Measurements from ENCODE around the gene ZBTB11.
"Not testable (repeated sequence)": the region's sequence is repeated elsewhere in the genome, so short reads cannot be mapped to it uniquely, and the experiment has no call there.

Gene ZBTB11

GRCh38 chr3:101615525-101615924 is 61.4 kb downstream of the ZBTB11 start:
- Histone ChIP-seq H3K9ac (ENCODE audit: low read length in 2 of 2) (no peak overlapping the region), H3K4me1 (ENCODE audit: control insufficient read depth, insufficient read depth, low read length) (no peaks in the 10 kb centered on the region), H3K9me3 (ENCODE audit: control insufficient read depth in 2 of 2, low read length in 2 of 2) (no peaks in the 10 kb centered on the region), H3K4me3 (ENCODE audit: low read length in 2 of 2) (no peak overlapping the region), H3K27ac (ENCODE audit: low read length) (no peak overlapping the region), H3K27me3 (ENCODE audit: control insufficient read depth in 1 of 2, insufficient read depth in 2 of 2, low read length in 2 of 2) (no peaks in the 10 kb centered on the region), H3K36me3 (ENCODE audit: control insufficient read depth in 2 of 2, insufficient read depth in 2 of 2, low read length in 2 of 2) (no peaks in the 10 kb centered on the region)

GRCh38 chr3:101613014-101613413 is 63.9 kb downstream of the ZBTB11 start:
- H3K27me3 ChIP-seq (ENCODE audit: control insufficient read depth in 1 of 2, insufficient read depth in 2 of 2, low read length in 2 of 2); H3K4me1 ChIP-seq (ENCODE audit: control insufficient read depth, insufficient read depth, low read length); H3K36me3 ChIP-seq (ENCODE audit: control insufficient read depth in 2 of 2, insufficient read depth in 2 of 2, low read length in 2 of 2); H3K4me3 ChIP-seq (ENCODE audit: low read length in 2 of 2); H3K9me3 ChIP-seq (ENCODE audit: control insufficient read depth in 2 of 2, low read length in 2 of 2); H3K9ac ChIP-seq (ENCODE audit: low read length in 2 of 2); H3K27ac ChIP-seq (ENCODE audit: low read length): not testable (repeated sequence)

GRCh38 chr3:101611023-101611422 is 65.9 kb downstream of the ZBTB11 start:
- no peaks in the 10 kb centered on the region for H3K9me3 ChIP-seq (ENCODE audit: control insufficient read depth in 2 of 2, low read length in 2 of 2)
- H3K36me3 ChIP-seq (ENCODE audit: control insufficient read depth in 2 of 2, insufficient read depth in 2 of 2, low read length in 2 of 2) = no peaks in the 10 kb centered on the region
- H3K9ac ChIP-seq (ENCODE audit: low read length in 2 of 2) = no peak overlapping the region
- H3K4me1 ChIP-seq (ENCODE audit: control insufficient read depth, insufficient read depth, low read length) = no peaks in the 10 kb centered on the region
- no peak overlapping the region for H3K27ac ChIP-seq (ENCODE audit: low read length)
- H3K27me3 ChIP-seq (ENCODE audit: control insufficient read depth in 1 of 2, insufficient read depth in 2 of 2, low read length in 2 of 2) = no peaks in the 10 kb centered on the region
- H3K4me3 ChIP-seq (ENCODE audit: low read length in 2 of 2) = no peak overlapping the region

GRCh38 chr3:101605398-101605797 is 71.5 kb downstream of the ZBTB11 start:
- H3K4me3 ChIP-seq (ENCODE audit: low read length in 2 of 2); H3K27me3 ChIP-seq (ENCODE audit: control insufficient read depth in 1 of 2, insufficient read depth in 2 of 2, low read length in 2 of 2); H3K9ac ChIP-seq (ENCODE audit: low read length in 2 of 2); H3K4me1 ChIP-seq (ENCODE audit: control insufficient read depth, insufficient read depth, low read length); H3K9me3 ChIP-seq (ENCODE audit: control insufficient read depth in 2 of 2, low read length in 2 of 2); H3K27ac ChIP-seq (ENCODE audit: low read length); H3K36me3 ChIP-seq (ENCODE audit: control insufficient read depth in 2 of 2, insufficient read depth in 2 of 2, low read length in 2 of 2): not testable (repeated sequence)

- Histone ChIP-seq H3K4me1 (ENCODE audit: control insufficient read depth, insufficient read depth, low read length) (no peaks in the 10 kb centered on the region), H3K27ac (ENCODE audit: low read length) (no peak overlapping the region), H3K9me3 (ENCODE audit: control insufficient read depth in 2 of 2, low read length in 2 of 2) (no peaks in the 10 kb centered on the region), H3K9ac (ENCODE audit: low read length in 2 of 2) (no peak overlapping the region), H3K4me3 (ENCODE audit: low read length in 2 of 2) (no peak overlapping the region), H3K36me3 (ENCODE audit: control insufficient read depth in 2 of 2, insufficient read depth in 2 of 2, low read length in 2 of 2) (peaks cover 0 to 3% of the 10 kb centered on the region in 2 donors), H3K27me3 (ENCODE audit: control insufficient read depth in 1 of 2, insufficient read depth in 2 of 2, low read length in 2 of 2) (no peaks in the 10 kb centered on the region)
These were observed 73.7 kb downstream of the ZBTB11 start for GRCh38 chr3:101603184-101603583.

- no peak overlapping the region for H3K4me3 ChIP-seq (ENCODE audit: low read length in 2 of 2)
- no peak overlapping the region for H3K9ac ChIP-seq (ENCODE audit: low read length in 2 of 2)
- peaks cover 0 to 3% of the 10 kb centered on the region in 2 donors for H3K36me3 ChIP-seq (ENCODE audit: control insufficient read depth in 2 of 2, insufficient read depth in 2 of 2, low read length in 2 of 2)
- no peaks in the 10 kb centered on the region for H3K27me3 ChIP-seq (ENCODE audit: control insufficient read depth in 1 of 2, insufficient read depth in 2 of 2, low read length in 2 of 2)
- no peaks in the 10 kb centered on the region for H3K4me1 ChIP-seq (ENCODE audit: control insufficient read depth, insufficient read depth, low read length)
- H3K9me3 ChIP-seq (ENCODE audit: control insufficient read depth in 2 of 2, low read length in 2 of 2) = no peaks in the 10 kb centered on the region
- no peak overlapping the region for H3K27ac ChIP-seq (ENCODE audit: low read length)
These were observed 74.2 kb downstream of the ZBTB11 start for GRCh38 chr3:101602731-101603130.

All from stomach smooth muscle (tissue), 2 donors.